NCI-H128 (cell line): ENCODE measurements around the gene CEP68.
"Not testable (repeated sequence)": the region's sequence is repeated elsewhere in the genome, so short reads cannot be mapped to it uniquely, and the experiment has no call there.

Experiments
- DNase-seq: peaks from one replicate; lab custom pipeline; 2025; ENCODE audit not compliant: unreplicated experiment; lab: John Stamatoyannopoulos, UW

Gene CEP68

GRCh38 chr2:65129286-65129825 lies 73.1 kb downstream of the CEP68 start:
- DNase-seq, result no peak

GRCh38 chr2:65129826-65130663 lies 73.8 kb downstream of the CEP68 start, which contains the start of gene RAB1A:
RAB1A (minus strand) TSS chr2:65130106; CDS start chr2:65129915, 191 bp downstream.
- DNase-seq, result peak; percentile 93

- no peak for DNase-seq
These were observed 74.5 kb downstream of the CEP68 start for GRCh38 chr2:65130664-65131175.

GRCh38 chr2:65132930-65133329 lies 76.7 kb downstream of the CEP68 start:
- DNase-seq, result not testable (repeated sequence)

GRCh38 chr2:65133626-65134025 lies 77.4 kb downstream of the CEP68 start:
- no peak for DNase-seq

- no peak for DNase-seq
These were observed 77.9 kb downstream of the CEP68 start for GRCh38 chr2:65134158-65134557.

GRCh38 chr2:65136253-65136652 lies 80.0 kb downstream of the CEP68 start:
- DNase-seq, result no peak
